Stimulated activated CD4-positive, alpha-beta T cell treated with anti-CD3 and anti-CD28 coated beads, Interleukin-4, amount 100 ng/mL, for 24 hours (primary cell): ENCODE measurements around the gene SGCD.

Experiments used
- DNase-seq: peaks from one replicate; pipeline ENCODE4 v3.0.0-alpha.2; 2020

The SGCD gene

DNA sequence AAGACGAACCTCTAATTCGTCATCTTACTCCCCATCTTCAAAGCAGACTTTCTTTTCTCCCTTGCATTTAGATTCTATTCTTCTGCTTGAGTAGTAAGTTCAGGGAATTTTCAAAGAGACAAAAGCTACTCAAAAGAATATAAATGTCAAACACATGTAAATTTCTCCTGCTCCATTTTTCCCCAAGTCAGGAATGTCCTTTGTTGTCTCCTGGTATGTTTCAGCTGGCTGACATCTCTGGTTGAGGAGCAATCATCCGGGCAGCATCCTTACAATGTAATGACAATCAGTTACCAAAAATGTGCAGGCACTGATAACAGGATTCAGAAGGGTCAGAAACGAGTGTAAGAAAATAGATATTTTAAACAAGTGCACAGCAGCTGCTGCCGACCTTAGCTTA, 475.5 kb downstream of the SGCD start:
- DNase-seq = no peak

- DNase-seq = no peak
Measured at GRCh38 chr5:156803404-156803803, 476.4 kb downstream of the SGCD start.

- DNase-seq = no peak
Measured at GRCh38 chr5:156812959-156813358, 486.0 kb downstream of the SGCD start.

GRCh38 chr5:156815988-156816599, 489.1 kb downstream of the SGCD start:
- peak; percentile 17 for DNase-seq
